Stimulated activated CD8-positive, alpha-beta memory T cell treated with anti-CD3 and anti-CD28 coated beads, Interleukin-12 subunit alpha, Interleukin-12 subunit beta, amount 100 ng/mL, for 1 hour (primary cell): ENCODE results near the gene RABGAP1L.

Source experiments
- DNase-seq: peaks from one replicate; pipeline ENCODE4 v3.0.0-alpha.2; 2020; ENCODE audit warnings: low read depth

RABGAP1L gene

GRCh38 chr1:174939775-174940545, 780.6 kb downstream of the RABGAP1L start:
- no peak for DNase-seq

DNA sequence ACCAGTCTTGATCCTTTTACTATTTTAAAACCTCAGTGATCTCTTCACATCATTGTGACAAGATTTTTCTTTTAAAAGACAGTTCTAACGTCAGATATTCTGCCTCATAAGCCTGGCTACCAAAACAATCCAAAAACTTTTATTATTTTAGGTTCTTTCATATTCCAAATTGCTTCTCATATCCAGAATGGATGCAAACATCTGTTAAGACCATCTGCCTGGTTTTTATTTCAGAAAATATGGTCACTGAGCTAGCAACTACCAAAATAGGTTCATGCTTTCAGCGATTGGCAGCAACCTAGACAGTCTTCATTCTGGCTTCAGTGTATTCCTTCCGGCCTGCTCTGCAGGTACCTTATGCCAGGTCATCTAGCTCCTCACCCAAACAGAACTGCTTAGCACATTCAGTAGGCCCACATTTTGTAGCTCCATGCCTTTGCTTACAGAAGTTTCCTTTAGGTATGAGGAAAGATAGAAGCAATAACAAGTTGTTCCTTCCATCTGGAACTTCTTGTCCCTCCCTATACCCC, 781.4 kb downstream of the RABGAP1L start:
- DNase-seq = no peak

DNA sequence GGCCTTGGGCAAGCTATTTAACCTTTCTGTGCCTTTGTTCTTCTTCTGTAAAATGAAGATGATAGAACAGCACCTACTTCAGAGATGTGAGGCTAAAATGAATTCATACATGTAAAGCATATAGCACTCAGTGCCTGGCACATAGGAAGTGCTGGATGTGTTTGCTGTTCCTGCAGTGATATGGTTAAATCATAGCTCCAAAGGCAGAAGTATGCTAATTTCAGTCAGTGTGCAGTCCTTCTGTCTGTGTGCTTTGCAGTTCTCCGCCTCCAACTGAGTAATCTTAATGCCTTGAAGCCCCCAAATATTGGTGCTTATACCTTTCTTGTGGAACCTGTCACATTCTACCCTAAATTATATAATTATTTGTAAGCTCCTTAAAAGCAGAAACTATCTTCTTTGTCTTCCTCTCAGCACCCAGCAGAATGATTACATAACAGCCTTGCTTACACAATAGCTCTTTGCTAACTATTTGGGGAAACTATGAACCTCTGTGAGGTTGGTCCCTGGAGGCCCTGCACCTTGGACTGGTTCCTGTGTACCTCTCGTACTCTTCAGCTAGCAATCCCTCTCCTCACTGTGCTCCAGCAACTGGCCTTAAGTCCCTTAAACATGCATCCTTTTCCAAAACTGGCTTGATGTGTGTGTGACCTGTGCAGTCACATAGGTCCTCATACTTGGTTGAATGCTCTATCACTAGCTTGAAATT, 783.4 kb downstream of the RABGAP1L start:
- no peak for DNase-seq

DNA sequence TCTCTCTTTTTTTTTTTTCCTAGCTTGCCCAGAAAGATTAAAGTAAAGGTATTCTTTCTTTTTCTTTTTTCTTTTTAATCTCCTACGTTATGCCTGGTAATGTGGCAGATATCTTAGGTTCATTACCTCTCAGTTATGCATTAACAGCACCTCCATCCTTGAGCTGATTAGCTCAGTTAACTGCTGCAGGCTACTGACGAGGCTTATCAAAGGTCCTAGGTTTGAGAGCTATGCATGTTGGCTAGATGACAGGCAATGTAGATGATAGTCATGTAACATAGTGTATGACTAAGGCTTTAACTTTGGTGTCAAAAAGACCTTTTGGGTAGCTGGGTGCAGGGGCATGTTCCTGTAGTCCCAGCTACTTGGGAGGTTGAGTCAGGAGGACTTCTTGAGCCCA, 786.7 kb downstream of the RABGAP1L start:
- DNase-seq = no peak

DNA sequence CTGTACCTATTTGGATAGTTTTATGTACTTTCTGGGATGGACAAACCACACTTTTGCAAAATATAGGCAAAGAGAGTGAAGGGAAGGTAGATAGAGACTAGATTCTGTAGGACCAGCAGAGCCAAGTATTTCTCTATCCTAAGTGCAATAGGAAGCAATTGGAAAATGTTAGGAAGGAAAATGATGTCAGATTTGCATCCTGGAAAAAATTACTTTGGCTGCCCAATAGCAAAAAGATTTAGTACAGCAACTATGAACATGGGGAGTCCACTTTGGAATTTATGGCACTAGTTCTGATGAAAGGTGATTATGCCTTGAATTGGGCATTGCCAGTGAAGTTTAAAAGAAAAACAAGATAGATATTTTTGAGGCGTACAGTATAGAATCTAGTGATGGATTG, 789.7 kb downstream of the RABGAP1L start:
- no peak for DNase-seq

DNA sequence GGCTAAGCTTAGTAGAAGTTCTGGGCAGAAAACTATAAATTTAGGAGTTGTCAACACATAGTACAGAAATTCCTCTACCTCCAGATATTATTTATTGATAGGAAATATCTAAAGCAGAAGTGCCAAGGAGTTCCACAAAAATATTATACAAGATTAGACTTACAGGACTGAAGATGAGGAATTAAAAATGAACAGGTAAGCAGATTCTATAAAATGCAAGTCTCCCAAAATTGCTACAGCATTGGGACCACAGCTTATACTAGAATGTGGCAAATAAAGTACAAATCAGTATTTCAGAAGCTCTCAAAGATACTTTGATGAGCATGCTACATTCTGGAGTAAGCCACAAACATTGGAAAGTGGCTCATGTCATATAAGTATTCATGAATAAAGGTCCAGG, 790.3 kb downstream of the RABGAP1L start:
- no peak for DNase-seq

DNA sequence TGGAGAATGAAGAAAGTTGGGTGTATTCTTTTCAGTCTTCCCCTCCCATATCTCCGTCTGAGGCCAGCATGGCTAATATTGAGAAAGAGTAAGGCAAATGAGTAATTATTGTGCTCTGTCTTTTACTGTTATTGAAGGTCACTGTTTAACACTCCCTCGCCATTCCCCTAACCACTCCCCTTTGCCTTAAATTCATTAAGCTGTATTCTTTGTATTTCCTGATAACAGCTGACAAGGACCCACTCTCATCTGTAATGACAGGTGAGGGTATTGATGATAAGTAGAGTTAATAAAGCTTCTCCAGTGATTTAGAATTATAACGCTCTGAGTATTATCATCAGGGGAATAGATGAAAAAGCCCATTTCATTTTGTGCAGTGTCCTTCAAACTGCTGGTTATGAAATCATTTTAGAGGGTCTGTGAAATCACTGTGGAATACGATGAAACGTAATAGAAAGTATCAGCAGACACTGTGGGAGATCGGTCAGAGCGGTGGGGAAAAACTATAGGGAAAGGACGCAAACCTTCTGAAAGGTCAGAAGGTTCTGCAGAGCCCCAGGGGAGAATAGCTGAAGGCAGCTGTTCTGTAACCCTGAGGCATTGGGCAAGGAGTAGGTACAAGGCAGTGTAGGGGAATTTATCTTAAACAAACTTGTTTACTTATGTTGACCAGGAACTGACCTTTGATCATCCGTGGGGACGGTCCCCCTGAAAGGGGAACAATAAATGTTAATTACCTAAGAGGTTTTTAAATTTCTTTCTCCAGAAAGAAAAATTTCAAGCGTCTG, 794.2 kb downstream of the RABGAP1L start:
- no peak for DNase-seq

DNA sequence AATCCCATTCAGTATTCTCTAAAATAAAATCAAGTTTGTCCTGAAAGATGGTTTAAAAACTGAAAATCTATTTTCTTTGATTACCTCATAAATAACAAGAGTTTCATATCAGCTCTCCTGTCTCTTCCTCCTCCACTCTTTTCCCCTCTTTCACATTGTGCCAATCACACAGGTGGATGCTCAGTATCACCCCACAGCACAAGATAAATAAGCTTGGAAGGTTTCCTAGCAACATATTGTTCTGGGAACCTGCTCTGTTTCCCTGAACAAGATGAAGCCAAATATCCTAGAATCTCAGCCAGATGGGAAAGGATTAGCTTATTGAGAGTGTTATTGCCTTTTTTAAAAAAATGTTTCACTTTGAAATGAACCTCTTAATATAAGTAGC, 794.7 kb downstream of the RABGAP1L start:
- no peak for DNase-seq

DNA sequence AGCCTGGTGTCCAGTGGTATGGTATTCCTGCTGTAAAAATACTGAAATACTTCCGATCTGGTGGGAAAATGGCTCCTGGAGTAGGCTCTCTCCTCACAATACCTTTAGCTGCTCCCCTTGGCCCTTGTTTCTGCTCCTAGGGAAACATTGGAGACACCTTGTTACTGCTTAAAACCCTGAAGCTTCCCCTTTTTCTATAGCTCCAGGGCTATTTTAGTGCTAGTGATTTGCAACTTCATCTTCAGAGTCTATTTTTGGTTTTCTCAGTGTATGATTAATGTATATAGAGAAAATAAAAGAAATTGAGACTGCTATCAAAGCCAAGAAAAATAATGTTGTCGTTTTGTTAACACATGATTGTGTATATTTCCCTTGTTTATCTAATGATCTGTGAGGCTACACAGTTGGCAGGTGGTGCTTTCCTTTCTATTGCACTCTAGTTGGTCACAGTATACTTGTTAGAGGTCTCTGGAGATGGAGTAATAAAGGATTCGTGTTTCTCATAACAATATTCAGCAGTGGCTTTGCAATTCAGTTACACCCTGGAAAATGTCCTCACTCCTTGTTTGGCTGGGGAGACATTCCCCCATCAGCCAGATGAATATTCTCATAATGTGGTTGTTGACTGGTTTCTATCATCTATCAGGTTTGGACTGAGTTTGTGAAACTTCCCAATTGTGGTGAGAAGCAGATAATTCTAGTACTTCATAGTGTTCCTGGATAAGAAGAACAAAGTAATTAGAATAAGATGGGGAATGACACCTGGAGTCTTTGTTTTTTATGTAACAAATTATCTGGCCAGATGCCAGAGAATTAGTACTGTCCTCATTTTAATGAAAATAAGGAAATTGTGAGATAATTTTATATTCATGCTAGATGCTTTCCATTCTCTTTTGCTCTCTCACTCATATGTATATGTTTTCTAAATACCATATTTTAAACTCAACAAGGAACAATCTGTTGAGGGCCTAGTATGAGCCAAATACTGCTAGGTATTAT, 795.6 kb downstream of the RABGAP1L start:
- DNase-seq = no peak

DNA sequence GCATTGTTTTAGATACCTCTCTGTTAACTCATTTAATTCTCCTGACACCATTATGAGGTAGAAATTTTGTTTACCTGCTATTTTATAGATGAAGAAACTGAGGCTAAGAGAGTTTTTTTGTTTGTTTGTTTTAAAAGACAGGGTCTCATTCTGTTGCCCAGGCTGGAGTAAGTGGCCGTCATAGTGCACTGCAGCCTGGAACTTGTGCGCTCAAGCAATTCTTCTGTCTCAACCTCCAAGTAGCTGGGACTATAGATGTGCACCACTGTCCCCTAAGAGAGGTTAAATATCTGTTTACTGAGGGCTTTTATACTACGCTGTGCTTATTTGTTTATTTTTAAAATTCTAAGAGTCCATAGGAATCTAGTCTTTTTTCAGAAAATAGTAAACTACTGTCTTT, 796.8 kb downstream of the RABGAP1L start:
- no peak for DNase-seq

- no peak for DNase-seq
These were observed 797.7 kb downstream of the RABGAP1L start for GRCh38 chr1:174956976-174957375.

DNA sequence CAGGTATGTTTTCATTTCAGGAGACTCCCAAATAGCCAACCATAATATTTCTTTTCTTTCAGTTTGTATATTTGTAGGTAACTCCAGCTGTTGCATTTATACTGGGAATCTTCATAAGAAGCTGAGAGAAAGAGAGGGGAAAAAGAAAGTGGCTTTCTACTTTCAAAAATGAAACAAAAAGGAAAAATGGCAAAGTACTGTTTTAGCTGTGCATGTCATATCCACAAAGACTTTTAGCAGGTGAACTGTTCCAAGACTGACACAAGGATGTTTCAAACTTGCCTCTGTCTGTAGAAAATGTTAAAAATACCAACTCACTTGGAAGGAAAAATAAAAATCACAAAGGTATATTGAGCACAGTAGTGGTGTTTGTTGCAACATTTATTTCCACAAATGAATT, 798.5 kb downstream of the RABGAP1L start:
- no peak for DNase-seq

- no peak for DNase-seq
These were observed 799.1 kb downstream of the RABGAP1L start for GRCh38 chr1:174958396-174958795.

DNA sequence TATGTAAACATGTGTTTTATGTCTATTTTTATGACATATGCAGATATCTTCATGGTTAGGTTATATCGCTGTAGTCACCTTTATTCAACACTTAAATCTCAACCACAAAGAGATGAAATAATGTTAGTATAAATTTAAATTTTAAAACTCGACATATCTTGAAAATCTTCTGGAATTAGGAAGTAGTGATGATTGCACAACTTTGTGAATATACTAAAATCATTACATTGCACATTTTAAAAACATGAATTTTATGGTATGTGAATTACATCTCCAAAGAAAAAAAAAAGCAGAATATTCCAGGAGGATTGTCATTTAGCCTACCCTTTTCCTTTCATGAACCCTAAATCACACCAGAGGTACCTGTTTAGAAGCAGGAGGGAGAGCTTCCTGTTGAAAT, 801.0 kb downstream of the RABGAP1L start:
- DNase-seq = no peak

GRCh38 chr1:174963529-174964125, 804.3 kb downstream of the RABGAP1L start:
- no peak for DNase-seq

DNA sequence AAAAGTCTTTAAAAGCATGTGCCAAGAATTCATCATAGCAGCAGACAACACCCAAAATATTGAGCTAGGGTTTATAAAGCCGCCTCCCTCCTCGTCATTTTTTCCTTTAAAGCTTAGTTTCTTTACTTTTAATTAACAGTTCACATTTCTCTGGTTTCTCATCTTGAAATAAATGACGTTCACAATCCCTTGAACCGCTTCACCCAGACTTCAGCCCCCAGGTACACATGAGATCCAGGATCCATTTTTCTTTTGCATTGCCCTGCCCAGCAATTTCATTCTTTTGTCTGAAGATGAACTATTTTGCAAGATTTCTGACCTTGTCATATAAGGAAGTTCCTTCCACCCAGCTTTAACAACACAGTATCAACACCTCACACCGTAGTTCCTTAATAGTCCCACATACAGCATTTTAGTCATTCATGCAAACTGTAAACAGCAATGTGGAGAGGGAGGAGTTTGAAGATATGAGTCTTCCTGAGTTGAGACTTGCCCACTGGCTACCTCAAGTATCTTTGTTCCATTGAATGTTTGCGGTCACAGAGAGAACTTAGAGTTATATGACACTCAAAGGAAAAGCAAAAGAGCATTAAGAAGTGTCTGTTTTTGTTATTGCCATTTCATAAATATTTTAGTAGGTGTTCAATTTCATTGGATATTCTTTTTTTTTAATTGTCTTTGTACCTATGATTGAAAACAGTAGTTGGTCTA, 805.1 kb downstream of the RABGAP1L start:
- DNase-seq = no peak

GRCh38 chr1:174964972-174965361, 805.6 kb downstream of the RABGAP1L start:
- DNase-seq = no peak

GRCh38 chr1:174965362-174966007, 806.2 kb downstream of the RABGAP1L start:
- DNase-seq = peak; percentile 9

DNA sequence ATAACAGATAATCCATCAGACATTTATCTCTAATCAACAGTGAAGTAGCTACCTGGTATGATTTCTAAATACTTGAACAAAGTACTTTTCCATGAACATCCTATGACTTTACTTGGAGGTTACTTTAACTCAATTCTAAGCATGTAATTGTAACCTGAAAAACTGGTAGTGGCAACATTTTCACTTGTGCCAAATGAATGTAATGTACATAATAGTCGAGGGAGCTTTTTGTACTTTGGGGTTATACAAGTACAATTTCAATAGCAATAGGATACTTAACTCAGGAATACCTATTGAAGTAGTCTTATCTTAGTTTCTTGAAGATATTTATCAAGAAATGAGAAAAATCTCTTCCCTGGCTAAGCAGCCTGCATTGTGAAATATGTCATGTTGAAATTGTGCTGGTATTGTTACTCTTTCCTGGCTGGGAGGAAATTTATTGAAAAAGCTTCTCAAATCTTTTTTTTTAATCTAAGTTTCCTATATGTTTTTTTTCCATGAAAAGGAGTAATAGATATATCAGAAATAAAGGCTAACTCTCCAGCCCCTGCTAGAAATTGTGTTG, 806.8 kb downstream of the RABGAP1L start:
- DNase-seq = no peak
